ENCODE measurements around the gene FGF11. TPM values are rescaled to one million over a fixed set of nuclear protein-coding genes. Genes with fewer than 3 reads are reported as not detected.
A peak's percentile ranks its signal among the peaks of the same experiment; 100 is the strongest.

Gene FGF11
- total and polyA plus RNA-seq, 2 of the 13 experiments (the other 11 are each of a cell fraction or from before 2014, with no cell fraction given), result 0.20 to 7.6 TPM

GRCh38 chr17:7403043-7403726, 36.1 kb upstream of the FGF11 start (continued):
- TF ChIP-seq PBX2 (CRISPR knock-in tag; IDR thresholded peaks at IDR 0.05), result no peak
- 0 out of 2 replicates have a peak, but pooled peaks have one; percentile 35 for TF ChIP-seq SP4 (CRISPR knock-in tag; IDR thresholded peaks at IDR 0.05)
- no peak for TF ChIP-seq SMAD1 (CRISPR knock-in tag; IDR thresholded peaks at IDR 0.05; ENCODE audit: borderline replicate concordance, low read depth)
- TF ChIP-seq THAP7 (CRISPR knock-in tag; IDR thresholded peaks at IDR 0.05), result 0 out of 2 replicates have a peak, but pooled peaks have one; percentile 25
- peak; percentile 24; the same call in 1 of the 2 replicates for TF ChIP-seq MLX (CRISPR knock-in tag; IDR thresholded peaks at IDR 0.05)
- TF ChIP-seq PAXIP1 (CRISPR knock-in tag; conservative IDR thresholded peaks at IDR 0.05), result peak; percentile 71
- TF ChIP-seq TARDBP (CRISPR knock-in tag; IDR thresholded peaks at IDR 0.05), result no peak
- TF ChIP-seq ZNF414 (CRISPR knock-in tag; IDR thresholded peaks at IDR 0.05), result peak; percentile 59; the same call in 1 of the 2 replicates
- peak; percentile 90 for TF ChIP-seq HNF4G (IDR thresholded peaks at IDR 0.05; ENCODE audit: borderline replicate concordance, low read depth, low read length)
- no peak; the same call in 1 of the 2 replicates for TF ChIP-seq HNF4G (CRISPR knock-in tag; IDR thresholded peaks at IDR 0.05; ENCODE audit: borderline replicate concordance, low read depth)
- TF ChIP-seq SSRP1 (CRISPR knock-in tag; IDR thresholded peaks at IDR 0.05), result peak; percentile 74; the same call in 1 of the 2 replicates
- no peak for TF ChIP-seq HMG20B (CRISPR knock-in tag; conservative IDR thresholded peaks at IDR 0.05)
- TF ChIP-seq SALL1 (CRISPR knock-in tag; IDR thresholded peaks at IDR 0.05), result peak; percentile 68
- peak; percentile 28; the same call in 1 of the 2 replicates for TF ChIP-seq KDM5A (IDR thresholded peaks at IDR 0.05; ENCODE audit: borderline replicate concordance, low read length)
- 0 out of 2 replicates have a peak, but pooled peaks have one; percentile 41 for TF ChIP-seq ARID2 (CRISPR knock-in tag; IDR thresholded peaks at IDR 0.05; ENCODE audit: borderline replicate concordance)
- peak; percentile 85; the same call in 1 of the 2 replicates for TF ChIP-seq ZBTB7A (CRISPR knock-in tag; IDR thresholded peaks at IDR 0.05)
- TF ChIP-seq RARA (CRISPR knock-in tag; IDR thresholded peaks at IDR 0.05), result peak; percentile 31; the same call in 1 of the 2 replicates
- TF ChIP-seq TBX2 (CRISPR knock-in tag; IDR thresholded peaks at IDR 0.05; ENCODE audit: borderline replicate concordance), result 0 out of 2 replicates have a peak, but pooled peaks have one; percentile 9
- peak; percentile 25 for TF ChIP-seq PHF5A (CRISPR knock-in tag; IDR thresholded peaks at IDR 0.05; ENCODE audit: low read depth, unreplicated experiment)
- TF ChIP-seq POGK (CRISPR knock-in tag; conservative IDR thresholded peaks at IDR 0.05), result peak; percentile 44; the same call in 1 of the 2 replicates

Data from HepG2 (cell line).